Spinal cord (tissue), 10 donors: ENCODE results near the gene RBL2. TPM values are rescaled to one million over a fixed set of nuclear protein-coding genes. Genes with fewer than 3 reads are reported as not detected.
A peak's percentile ranks its signal among the peaks of the same experiment; 100 is the strongest.

Experiments
- DNase-seq, 6 donors: peaks; one replicate each; pipeline versions ENCODE4 v3.0.0 to v3.0.0-alpha.2; 2013 to 2015; ENCODE audit warnings: low spot score in 6 of 6, low read depth in 4 of 6
- H3K27ac ChIP-seq: one replicate; pipeline ENCODE4 v1.5.1; 2013; ENCODE audit warnings: low read depth, low read length, control low read depth
- H3K27me3 ChIP-seq: one replicate; pipeline ENCODE4 v1.6.1; 2013; ENCODE audit warnings: low read length; ENCODE audit not compliant: control insufficient read depth, insufficient read depth
- H3K36me3 ChIP-seq: one replicate; pipeline ENCODE4 v1.6.1; 2013; ENCODE audit warnings: low read length; ENCODE audit not compliant: control insufficient read depth, insufficient read depth
- H3K4me1 ChIP-seq: one replicate; pipeline ENCODE4 v1.6.1; 2013; ENCODE audit warnings: low read length; ENCODE audit not compliant: control insufficient read depth, insufficient read depth
- H3K4me3 ChIP-seq: one replicate; pipeline ENCODE4 v1.5.1; 2013; ENCODE audit warnings: low read depth, low read length, control low read depth
- H3K9me3 ChIP-seq: one replicate; pipeline ENCODE4 v1.6.1; 2013; ENCODE audit warnings: low read length; ENCODE audit not compliant: control insufficient read depth, insufficient read depth
- WGBS: methylation state at CpG from one replicate; pipeline ENCODE4 v1.1.5; 2013; ENCODE audit warnings: missing lambda C conversion rate; ENCODE audit not compliant: insufficient coverage; 5-methylcytosine and 5-hydroxymethylcytosine counted together
- polyA plus RNA-seq, 2 donors: library from polyadenylated mRNA; unstranded; fragments of 120-200 nt; gene quantifications; one replicate each; pipeline ENCODE4 v1.2.1, GENCODE V29; 2013; ENCODE audit not compliant: insufficient read length in 2 of 2
- total RNA-seq, 2 donors: library from RNA; depleted of rRNA in 1 of 2; stranded (reverse); fragments of 120-200 nt in 1 of 2; fragments of >200 nt in 1 of 2; gene quantifications; one replicate each; pipeline versions ENCODE4 v1.2.3 to v1.2.4, GENCODE V29; 2013 to 2014
- donor health status: healthy.

RBL2 gene
- total and polyA plus RNA-seq, 4 donors, result 53.4 to 94.2 (median 64.8) TPM

DNA sequence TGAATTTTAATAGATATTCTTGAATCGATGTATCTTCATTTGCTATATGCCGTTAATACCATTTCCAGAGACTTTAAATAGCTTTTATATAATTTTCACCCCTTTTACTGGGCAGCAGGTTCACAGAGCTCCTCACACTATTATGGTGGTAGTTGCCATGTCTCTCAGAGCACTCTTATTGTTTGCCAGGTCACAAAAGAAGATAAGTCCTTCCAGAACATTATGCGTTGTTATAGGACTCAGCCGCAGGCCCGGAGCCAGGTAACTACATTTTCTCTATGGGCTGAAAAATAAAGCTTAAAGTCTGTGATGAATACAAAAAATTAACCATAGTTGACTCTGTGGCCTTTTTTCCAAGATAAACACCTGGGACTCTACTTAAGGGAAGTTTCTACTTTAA is 44.7 kb downstream of the RBL2 start:
- Histone ChIP-seq H3K27ac (no peak overlapping the region), H3K4me3 (no peak overlapping the region), H3K27me3 (no peaks in the 10 kb centered on the region), H3K4me1 (no peaks in the 10 kb centered on the region), H3K9me3 (no peaks in the 10 kb centered on the region), H3K36me3 (peaks cover 31% of the 10 kb centered on the region)
- WGBS, result no CpG with 5 or more reads among the region's 5 CpGs
- DNase-seq, result no peak

DNA sequence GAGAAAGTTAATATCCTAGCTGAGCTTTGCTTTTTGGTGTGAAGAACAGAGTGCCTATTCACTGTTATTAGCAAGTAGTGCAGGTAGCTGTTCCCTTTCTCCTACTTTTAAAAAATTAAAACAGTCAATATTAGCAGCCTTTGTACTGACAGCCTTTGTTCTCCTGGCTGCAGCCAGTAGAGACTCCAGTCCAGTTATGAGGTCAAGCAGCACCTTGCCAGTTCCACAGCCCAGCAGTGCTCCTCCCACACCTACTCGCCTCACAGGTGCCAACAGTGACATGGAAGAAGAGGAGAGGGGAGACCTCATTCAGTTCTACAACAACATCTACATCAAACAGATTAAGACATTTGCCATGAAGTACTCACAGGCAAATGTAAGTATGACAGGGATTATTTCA is 46.1 kb downstream of the RBL2 start:
- H3K36me3 ChIP-seq, result peaks cover 27% of the 10 kb centered on the region
- H3K27me3 ChIP-seq, result no peaks in the 10 kb centered on the region
- no peak overlapping the region for H3K4me3 ChIP-seq
- H3K9me3 ChIP-seq, result no peaks in the 10 kb centered on the region
- DNase-seq, result no peak
- no peaks in the 10 kb centered on the region for H3K4me1 ChIP-seq
- no peak overlapping the region for H3K27ac ChIP-seq
- WGBS, result no CpG with 5 or more reads among the region's 1 CpG

DNA sequence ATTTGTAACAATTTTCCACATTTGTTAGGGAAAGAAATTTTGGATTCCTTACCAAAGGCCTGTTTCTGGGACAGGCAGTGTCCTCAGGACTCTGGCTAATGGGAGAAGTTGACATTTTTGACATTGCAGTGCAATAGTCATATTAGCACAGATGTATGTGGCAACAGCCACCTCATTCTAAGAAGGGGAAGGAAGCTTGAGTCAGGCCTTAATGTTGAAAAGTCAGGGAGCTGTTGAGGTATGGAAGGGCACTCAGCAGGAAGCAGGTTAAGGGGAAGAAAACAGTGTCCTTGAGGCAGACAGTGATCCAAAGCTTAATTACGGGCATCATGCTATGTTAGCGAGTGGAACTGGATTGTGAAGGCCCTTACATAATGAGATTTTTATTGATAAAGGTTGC is 47.9 kb downstream of the RBL2 start:
- H3K9me3 ChIP-seq, result no peaks in the 10 kb centered on the region
- DNase-seq, result no peak
- WGBS, result 100% methylated on average over 2 of the region's 2 CpGs
- H3K4me1 ChIP-seq, result no peaks in the 10 kb centered on the region
- peaks cover 35% of the 10 kb centered on the region for H3K36me3 ChIP-seq
- H3K27me3 ChIP-seq, result no peaks in the 10 kb centered on the region
- H3K27ac ChIP-seq, result no peak overlapping the region
- H3K4me3 ChIP-seq, result no peak overlapping the region

DNA sequence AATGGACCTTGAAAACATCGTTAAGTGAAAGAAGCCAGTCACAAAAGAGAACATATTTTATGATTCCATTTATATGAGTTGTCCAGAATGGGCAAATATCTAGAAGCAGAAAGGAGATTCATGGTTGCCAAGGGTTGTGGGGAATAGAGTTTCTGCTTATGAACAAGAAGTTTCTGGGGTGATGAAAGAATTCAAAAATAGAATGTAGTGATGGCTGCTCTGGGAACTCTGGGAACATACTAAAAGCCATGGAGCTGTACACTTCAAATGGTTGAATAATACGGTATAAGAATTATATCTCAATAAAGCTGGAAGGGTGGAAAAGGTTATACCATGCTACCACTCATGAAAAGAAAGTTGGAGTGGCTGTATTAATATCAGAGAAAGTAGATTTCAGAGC is 50.3 kb downstream of the RBL2 start:
- Histone ChIP-seq H3K36me3 (peaks cover 31% of the 10 kb centered on the region), H3K27ac (no peak overlapping the region), H3K9me3 (no peaks in the 10 kb centered on the region), H3K27me3 (no peaks in the 10 kb centered on the region), H3K4me1 (no peaks in the 10 kb centered on the region), H3K4me3 (no peak overlapping the region)
- DNase-seq, result no peak
- no CpG with 5 or more reads among the region's 2 CpGs for WGBS

DNA sequence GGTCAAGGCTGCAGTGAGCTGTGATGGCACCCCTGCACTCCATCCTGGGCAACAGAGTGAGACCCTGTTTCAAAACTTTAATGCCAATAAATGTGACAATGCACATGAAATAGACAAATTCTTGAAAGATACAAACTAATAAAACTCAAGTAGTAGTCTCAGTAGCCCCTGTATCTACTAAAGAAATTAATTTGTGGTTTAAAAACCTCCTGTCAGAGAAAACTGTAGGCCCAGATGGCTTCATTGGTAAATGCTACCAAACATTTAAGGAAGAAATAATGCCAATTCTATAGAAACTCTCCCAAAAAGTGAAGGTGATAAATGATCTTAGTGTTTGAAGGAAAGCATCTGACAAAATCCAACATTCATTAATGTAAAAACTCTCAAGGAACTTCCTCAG is 52.0 kb downstream of the RBL2 start:
- H3K4me3 ChIP-seq, result no peak overlapping the region
- no peak overlapping the region for H3K27ac ChIP-seq
- H3K4me1 ChIP-seq, result no peaks in the 10 kb centered on the region
- H3K9me3 ChIP-seq, result no peaks in the 10 kb centered on the region
- H3K36me3 ChIP-seq, result peaks cover 23% of the 10 kb centered on the region
- no peaks in the 10 kb centered on the region for H3K27me3 ChIP-seq
- no peak for DNase-seq

DNA sequence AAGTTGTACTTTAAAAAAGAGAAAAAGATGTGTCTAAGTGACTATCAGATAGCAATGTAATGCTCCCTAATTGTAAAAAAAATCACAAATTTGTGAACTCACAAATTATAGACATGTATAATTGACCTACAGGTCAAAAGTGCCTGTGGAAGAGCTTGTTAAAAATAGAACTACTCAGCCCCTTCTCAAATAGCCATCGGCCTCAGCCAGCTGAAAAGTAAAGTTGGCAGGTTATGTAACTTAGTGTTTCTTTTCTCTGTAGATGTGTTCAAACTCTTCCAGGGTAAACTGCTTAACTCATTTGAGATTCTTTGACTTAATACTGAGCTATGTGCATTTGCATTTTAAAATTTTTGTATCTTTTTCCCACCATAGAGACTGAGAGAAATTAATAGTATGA is 55.5 kb downstream of the RBL2 start:
- WGBS, result no CpG with 5 or more reads among the region's 1 CpG
- no peak overlapping the region for H3K4me3 ChIP-seq
- DNase-seq, result no peak
- no peaks in the 10 kb centered on the region for H3K27me3 ChIP-seq
- H3K9me3 ChIP-seq, result no peaks in the 10 kb centered on the region
- H3K4me1 ChIP-seq, result no peaks in the 10 kb centered on the region
- peaks cover 26% of the 10 kb centered on the region for H3K36me3 ChIP-seq
- no peak overlapping the region for H3K27ac ChIP-seq

DNA sequence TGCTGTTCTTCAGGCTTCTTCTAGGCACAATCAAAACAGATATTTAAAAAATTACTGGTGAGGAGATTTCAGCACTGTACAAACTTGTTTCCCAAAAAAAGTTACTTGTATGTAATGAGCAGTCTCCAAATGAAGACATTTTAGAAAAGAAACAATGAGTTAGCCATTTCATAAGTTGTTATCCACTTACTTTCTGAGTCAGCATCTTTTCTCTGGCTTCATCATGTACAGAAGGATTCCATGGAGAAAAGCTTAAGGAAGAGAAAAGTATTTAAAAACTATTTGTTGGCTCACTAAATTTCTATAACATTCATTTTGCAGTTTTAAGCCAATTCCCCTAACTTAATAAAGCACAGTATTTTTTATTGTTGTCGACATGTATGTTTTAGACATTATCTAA is 58.2 kb downstream of the RBL2 start:
- DNase-seq, result no peak
- Histone ChIP-seq H3K4me1 (no peaks in the 10 kb centered on the region), H3K9me3 (no peaks in the 10 kb centered on the region), H3K27me3 (no peaks in the 10 kb centered on the region), H3K36me3 (peaks cover 40% of the 10 kb centered on the region), H3K4me3 (no peak overlapping the region), H3K27ac (no peak overlapping the region)
- WGBS, result no CpG with 5 or more reads among the region's 1 CpG

DNA sequence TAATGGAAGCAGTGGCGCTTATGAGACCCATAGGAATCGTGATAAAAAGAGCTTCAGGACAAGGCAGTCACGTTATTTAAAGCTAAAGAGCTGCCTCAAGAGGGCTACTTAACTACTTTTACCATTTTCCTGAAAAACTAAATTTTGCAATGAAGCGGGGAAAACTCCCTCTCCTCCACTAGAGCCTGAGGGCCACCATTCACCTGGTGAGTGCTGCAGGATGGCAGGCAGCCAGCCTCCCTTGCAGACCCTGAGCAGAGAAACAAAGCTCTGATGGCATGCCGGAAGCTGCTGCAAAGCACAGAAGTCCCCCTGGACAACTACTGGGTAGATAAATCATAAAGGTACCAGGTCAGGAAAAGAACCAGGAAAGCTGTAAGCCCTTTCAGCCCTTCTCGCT is 60.4 kb downstream of the RBL2 start:
- no peak overlapping the region for H3K27ac ChIP-seq
- 74% methylated on average over 4 of the region's 6 CpGs for WGBS
- peak in 1 of 6 donors; percentile 9 for DNase-seq
- H3K27me3 ChIP-seq, result no peaks in the 10 kb centered on the region
- H3K4me3 ChIP-seq, result no peak overlapping the region
- H3K4me1 ChIP-seq, result no peaks in the 10 kb centered on the region
- H3K36me3 ChIP-seq, result peaks cover 44% of the 10 kb centered on the region
- no peaks in the 10 kb centered on the region for H3K9me3 ChIP-seq

DNA sequence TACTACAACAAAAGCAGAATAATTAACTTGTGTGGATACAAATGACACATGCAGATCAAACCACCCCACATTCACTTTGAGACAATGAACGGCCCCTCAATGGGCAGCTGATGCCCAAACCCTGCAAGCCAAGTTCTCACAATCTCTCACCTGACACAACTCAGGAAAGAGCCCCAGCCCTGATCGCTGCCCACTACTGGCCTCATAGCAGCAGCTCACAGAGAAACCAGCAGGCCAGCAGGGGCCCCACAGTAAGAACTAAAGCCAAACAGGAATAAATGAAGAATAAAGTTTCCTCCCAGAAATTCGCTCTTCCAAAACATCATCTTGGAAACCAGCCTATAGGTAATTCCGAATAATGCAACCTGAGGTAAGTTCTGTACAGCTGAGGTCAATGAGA is 61.1 kb downstream of the RBL2 start:
- DNase-seq, result no peak
- no peaks in the 10 kb centered on the region for H3K9me3 ChIP-seq
- H3K36me3 ChIP-seq, result peaks cover 44% of the 10 kb centered on the region
- no peaks in the 10 kb centered on the region for H3K4me1 ChIP-seq
- WGBS, result 80% methylated on average over 1 of the region's 4 CpGs
- no peak overlapping the region for H3K4me3 ChIP-seq
- no peak overlapping the region for H3K27ac ChIP-seq
- no peaks in the 10 kb centered on the region for H3K27me3 ChIP-seq

DNA sequence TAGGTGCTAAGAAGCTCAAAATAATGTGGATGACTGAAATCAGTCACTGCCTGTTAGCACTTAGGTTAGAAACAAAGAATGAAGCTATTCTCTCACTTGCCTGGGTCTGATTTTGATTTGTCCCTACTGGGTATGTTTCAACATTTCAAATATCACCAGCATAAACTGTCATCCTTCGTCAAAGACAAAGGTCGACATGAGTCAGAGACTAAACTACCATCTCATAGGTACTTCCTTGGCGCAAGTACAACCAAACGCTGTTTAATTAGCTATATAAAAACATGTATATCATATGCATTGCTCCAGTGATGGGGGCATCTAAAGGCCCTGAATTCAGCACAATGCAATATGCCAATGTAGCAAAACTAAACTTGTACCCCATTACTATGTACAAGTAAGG is 64.7 kb downstream of the RBL2 start:
- WGBS, result no CpG with 5 or more reads among the region's 4 CpGs
- peaks cover 33% of the 10 kb centered on the region for H3K36me3 ChIP-seq

More for the DNA sequence above, 64.7 kb downstream of the RBL2 start:
- Histone ChIP-seq H3K9me3 (no peaks in the 10 kb centered on the region), H3K27me3 (no peaks in the 10 kb centered on the region), H3K27ac (no peak overlapping the region), H3K4me3 (no peak overlapping the region), H3K4me1 (peaks cover 12% of the 10 kb centered on the region)
- no peak for DNase-seq
